ENCODE measurements around the gene TMPRSS11E.

The TMPRSS11E gene

DNA sequence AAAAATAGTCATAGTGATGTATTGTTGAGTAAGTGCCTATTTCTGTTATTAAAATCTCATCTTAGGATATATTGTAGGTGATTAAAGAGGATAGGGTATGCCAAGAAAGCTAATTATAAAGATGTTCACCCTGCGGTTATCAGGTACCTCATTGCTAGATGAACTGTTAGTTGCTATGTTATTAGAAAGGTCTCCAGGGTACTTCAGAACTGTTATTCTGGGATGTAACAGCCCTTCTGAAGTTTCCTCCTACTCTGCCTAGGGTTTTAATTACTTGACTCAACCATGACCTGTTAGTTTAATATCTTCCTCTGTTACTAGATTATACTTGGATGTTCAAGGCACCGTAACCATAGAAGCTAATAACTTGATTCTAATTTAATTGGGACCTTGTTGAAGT lies 15.4 kb downstream of the TMPRSS11E start:
- no peak overlapping the region for H3K4me3 ChIP-seq (ENCODE audit: low read depth, low read length)
- H3K27me3 ChIP-seq (ENCODE audit: control insufficient read depth, insufficient read depth, low read length): no peaks in the 10 kb centered on the region
- H3K9me3 ChIP-seq (ENCODE audit: control insufficient read depth, insufficient read depth, low read length): no peaks in the 10 kb centered on the region
- H3K27ac ChIP-seq (ENCODE audit: low read depth, low read length): no peak overlapping the region
- no peaks in the 10 kb centered on the region; the same call in 1 of the 2 replicates for H3K4me1 ChIP-seq (ENCODE audit: control insufficient read depth, insufficient read depth, low read length)
- no peaks in the 10 kb centered on the region for H3K36me3 ChIP-seq (ENCODE audit: control insufficient read depth, insufficient read depth, low read length)
- H3K9ac ChIP-seq (ENCODE audit: low read depth, low read length): no peak overlapping the region

DNA sequence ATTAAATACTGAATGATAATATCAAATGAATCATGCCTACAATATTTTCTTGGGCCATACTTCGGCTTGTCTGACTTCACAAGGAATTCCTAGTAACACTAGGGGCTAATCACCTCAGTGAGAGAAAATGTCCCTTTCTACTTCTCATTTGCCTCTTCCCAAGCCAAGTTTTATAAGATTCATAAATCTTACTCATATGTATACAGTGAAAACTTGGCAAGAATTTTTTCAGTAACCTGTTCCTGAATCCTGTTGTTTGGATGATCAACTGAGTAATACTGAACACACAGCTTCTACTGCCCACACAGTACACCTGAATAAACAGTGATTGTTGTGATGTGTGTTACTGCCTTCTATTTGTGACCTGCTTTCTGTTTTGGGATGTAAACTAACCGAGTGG lies 16.5 kb downstream of the TMPRSS11E start:
- no peaks in the 10 kb centered on the region for H3K9me3 ChIP-seq (ENCODE audit: control insufficient read depth, insufficient read depth, low read length)
- no peaks in the 10 kb centered on the region; the same call in 1 of the 2 replicates for H3K4me1 ChIP-seq (ENCODE audit: control insufficient read depth, insufficient read depth, low read length)
- no peak overlapping the region for H3K27ac ChIP-seq (ENCODE audit: low read depth, low read length)
- no peak overlapping the region for H3K4me3 ChIP-seq (ENCODE audit: low read depth, low read length)
- H3K36me3 ChIP-seq (ENCODE audit: control insufficient read depth, insufficient read depth, low read length): no peaks in the 10 kb centered on the region
- H3K27me3 ChIP-seq (ENCODE audit: control insufficient read depth, insufficient read depth, low read length): no peaks in the 10 kb centered on the region
- H3K9ac ChIP-seq (ENCODE audit: low read depth, low read length): no peak overlapping the region

DNA sequence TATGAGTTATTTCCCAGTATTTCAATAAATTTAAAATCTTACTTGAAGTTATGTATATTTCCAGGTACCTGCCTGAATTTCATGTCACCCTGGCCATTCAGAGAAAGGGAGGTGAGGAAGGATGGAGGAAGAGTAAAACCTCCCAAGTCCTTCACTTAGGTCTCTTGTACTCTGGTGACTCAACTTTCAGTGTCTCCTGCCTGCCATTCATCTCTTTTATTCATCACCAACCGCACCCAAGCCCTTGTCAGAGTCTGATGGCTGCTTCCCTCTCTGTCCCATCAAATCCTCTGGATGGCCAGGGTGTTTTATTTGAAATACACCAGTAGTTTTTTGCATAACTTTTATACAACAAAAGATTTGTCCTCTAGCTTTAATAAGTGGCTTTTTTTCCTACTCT lies 17.8 kb downstream of the TMPRSS11E start:
- Histone ChIP-seq H3K9ac (ENCODE audit: low read depth, low read length) (no peak overlapping the region), H3K27me3 (ENCODE audit: control insufficient read depth, insufficient read depth, low read length) (no peaks in the 10 kb centered on the region), H3K36me3 (ENCODE audit: control insufficient read depth, insufficient read depth, low read length) (no peaks in the 10 kb centered on the region), H3K4me3 (ENCODE audit: low read depth, low read length) (no peak overlapping the region), H3K4me1 (ENCODE audit: control insufficient read depth, insufficient read depth, low read length) (no peaks in the 10 kb centered on the region; the same call in 1 of the 2 replicates), H3K9me3 (ENCODE audit: control insufficient read depth, insufficient read depth, low read length) (no peaks in the 10 kb centered on the region), H3K27ac (ENCODE audit: low read depth, low read length) (no peak overlapping the region)

DNA sequence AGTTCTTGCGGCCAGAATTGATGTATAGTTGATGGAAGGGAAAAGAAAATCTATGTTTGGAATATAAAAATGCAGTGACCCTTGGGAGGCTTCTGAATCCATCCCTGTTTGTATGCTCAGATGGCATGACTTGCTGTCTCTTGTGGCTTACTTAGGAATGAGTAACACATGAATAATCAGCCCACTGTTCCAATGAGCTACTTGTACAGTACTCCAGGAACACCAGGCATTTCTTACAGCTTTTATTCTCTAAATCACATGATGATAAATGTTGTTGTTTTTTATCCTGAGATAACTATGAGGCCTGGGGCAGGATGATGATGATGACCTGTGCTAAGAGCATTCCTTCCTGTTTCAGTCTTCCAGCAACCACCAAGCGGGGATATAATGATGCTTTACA lies 18.9 kb downstream of the TMPRSS11E start:
- no peak overlapping the region for H3K27ac ChIP-seq (ENCODE audit: low read depth, low read length)
- no peaks in the 10 kb centered on the region for H3K27me3 ChIP-seq (ENCODE audit: control insufficient read depth, insufficient read depth, low read length)
- H3K4me3 ChIP-seq (ENCODE audit: low read depth, low read length): no peak overlapping the region

DNA sequence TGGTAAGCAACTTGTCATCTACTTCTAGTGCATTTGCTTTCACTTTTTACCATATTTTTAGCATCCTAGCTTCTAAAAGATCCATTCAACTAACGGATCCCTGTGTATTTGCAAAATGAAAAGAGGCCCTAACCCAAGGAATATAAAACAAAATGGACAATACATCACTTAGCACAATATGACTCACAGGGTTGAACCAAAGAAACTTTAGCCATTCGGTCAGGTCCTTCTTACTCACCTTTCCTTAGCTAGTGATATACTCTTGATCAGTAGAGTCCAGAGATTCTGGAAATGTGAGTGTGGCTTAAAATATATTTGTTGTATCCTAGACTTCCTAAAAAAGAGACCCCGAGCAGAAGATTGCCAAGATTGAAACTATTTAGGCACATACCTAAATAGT lies 19.5 kb downstream of the TMPRSS11E start:
- Histone ChIP-seq H3K27ac (ENCODE audit: low read depth, low read length) (no peak overlapping the region), H3K9me3 (ENCODE audit: control insufficient read depth, insufficient read depth, low read length) (no peaks in the 10 kb centered on the region), H3K36me3 (ENCODE audit: control insufficient read depth, insufficient read depth, low read length) (no peaks in the 10 kb centered on the region), H3K9ac (ENCODE audit: low read depth, low read length) (no peak overlapping the region), H3K27me3 (ENCODE audit: control insufficient read depth, insufficient read depth, low read length) (no peaks in the 10 kb centered on the region), H3K4me1 (ENCODE audit: control insufficient read depth, insufficient read depth, low read length) (no peaks in the 10 kb centered on the region), H3K4me3 (ENCODE audit: low read depth, low read length) (no peak overlapping the region)

More for the DNA sequence above, 18.9 kb downstream of the TMPRSS11E start:
- Histone ChIP-seq H3K36me3 (ENCODE audit: control insufficient read depth, insufficient read depth, low read length) (no peaks in the 10 kb centered on the region), H3K4me1 (ENCODE audit: control insufficient read depth, insufficient read depth, low read length) (no peaks in the 10 kb centered on the region), H3K9me3 (ENCODE audit: control insufficient read depth, insufficient read depth, low read length) (no peaks in the 10 kb centered on the region), H3K9ac (ENCODE audit: low read depth, low read length) (no peak overlapping the region)

DNA sequence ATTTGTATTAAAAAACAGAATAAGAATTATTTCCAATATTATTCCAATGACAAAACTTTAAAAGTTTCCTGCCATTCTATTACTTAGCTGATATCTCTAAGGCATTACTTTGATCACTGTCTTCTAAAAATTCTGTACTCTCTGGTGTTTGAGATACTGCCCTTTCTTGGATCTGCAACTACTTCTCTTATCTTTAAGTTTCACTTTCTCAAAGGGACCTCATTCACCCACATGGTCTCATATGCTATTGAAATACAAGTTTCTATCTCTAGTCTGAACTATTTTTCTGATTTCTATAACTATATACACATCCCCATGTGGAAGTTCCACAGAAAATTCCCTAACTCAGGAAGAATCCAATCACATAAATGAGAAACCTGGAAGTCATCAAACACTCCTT lies 22.2 kb downstream of the TMPRSS11E start:
- no peaks in the 10 kb centered on the region for H3K9me3 ChIP-seq (ENCODE audit: control insufficient read depth, insufficient read depth, low read length)
- no peaks in the 10 kb centered on the region for H3K36me3 ChIP-seq (ENCODE audit: control insufficient read depth, insufficient read depth, low read length)
- no peak overlapping the region for H3K4me3 ChIP-seq (ENCODE audit: low read depth, low read length)

DNA sequence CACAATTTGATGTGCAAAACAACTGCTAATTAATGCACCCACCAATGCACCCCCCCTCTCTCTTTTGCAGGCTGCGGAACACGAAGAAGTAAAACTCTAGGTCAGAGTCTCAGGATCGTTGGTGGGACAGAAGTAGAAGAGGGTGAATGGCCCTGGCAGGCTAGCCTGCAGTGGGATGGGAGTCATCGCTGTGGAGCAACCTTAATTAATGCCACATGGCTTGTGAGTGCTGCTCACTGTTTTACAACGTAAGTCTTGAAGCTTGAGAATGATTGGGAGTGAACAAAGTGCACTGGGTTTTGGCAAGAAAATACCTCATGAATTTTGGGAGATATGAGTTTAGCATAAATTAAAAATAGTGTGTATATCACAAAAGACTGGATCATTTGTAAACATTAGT lies 28.9 kb downstream of the TMPRSS11E start:
- H3K27me3 ChIP-seq (ENCODE audit: control insufficient read depth, insufficient read depth, low read length): no peaks in the 10 kb centered on the region
- H3K4me1 ChIP-seq (ENCODE audit: control insufficient read depth, insufficient read depth, low read length): peaks cover 10% of the 10 kb centered on the region; the same call in 1 of the 2 replicates
- no peak overlapping the region for H3K27ac ChIP-seq (ENCODE audit: low read depth, low read length)
- no peak overlapping the region for H3K4me3 ChIP-seq (ENCODE audit: low read depth, low read length)
- no peaks in the 10 kb centered on the region for H3K36me3 ChIP-seq (ENCODE audit: control insufficient read depth, insufficient read depth, low read length)
- H3K9ac ChIP-seq (ENCODE audit: low read depth, low read length): no peak overlapping the region
- no peaks in the 10 kb centered on the region for H3K9me3 ChIP-seq (ENCODE audit: control insufficient read depth, insufficient read depth, low read length)

More for the DNA sequence above, 22.2 kb downstream of the TMPRSS11E start:
- no peaks in the 10 kb centered on the region for H3K27me3 ChIP-seq (ENCODE audit: control insufficient read depth, insufficient read depth, low read length)
- no peak overlapping the region for H3K27ac ChIP-seq (ENCODE audit: low read depth, low read length)
- no peak overlapping the region for H3K9ac ChIP-seq (ENCODE audit: low read depth, low read length)
- H3K4me1 ChIP-seq (ENCODE audit: control insufficient read depth, insufficient read depth, low read length): no peaks in the 10 kb centered on the region

DNA sequence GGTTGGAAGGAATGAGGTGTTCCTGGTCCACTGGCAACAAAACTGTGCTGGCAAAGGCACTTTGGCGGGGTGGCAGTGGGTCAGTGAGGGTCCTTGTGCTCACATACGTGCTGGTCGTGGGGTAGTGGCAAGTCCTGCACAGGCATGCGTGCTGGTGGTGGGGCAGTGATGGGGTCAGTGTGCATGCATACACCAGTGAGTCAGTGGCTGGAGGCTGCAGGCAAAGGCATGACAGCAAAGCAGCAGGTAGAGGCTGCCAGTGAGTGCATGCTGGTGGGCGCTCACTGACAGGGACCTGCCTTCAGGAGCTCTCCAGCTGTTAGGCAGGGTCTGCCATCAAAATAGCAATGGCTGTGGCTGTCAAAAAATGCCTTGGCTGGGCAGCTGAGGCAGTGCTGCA lies 42.1 kb downstream of the TMPRSS11E start:
- no peak overlapping the region for H3K4me3 ChIP-seq (ENCODE audit: low read depth, low read length)
- H3K4me1 ChIP-seq (ENCODE audit: control insufficient read depth, insufficient read depth, low read length): no peaks in the 10 kb centered on the region
- H3K27me3 ChIP-seq (ENCODE audit: control insufficient read depth, insufficient read depth, low read length): no peaks in the 10 kb centered on the region
- no peaks in the 10 kb centered on the region for H3K36me3 ChIP-seq (ENCODE audit: control insufficient read depth, insufficient read depth, low read length)
- H3K9ac ChIP-seq (ENCODE audit: low read depth, low read length): no peak overlapping the region
- no peak overlapping the region for H3K27ac ChIP-seq (ENCODE audit: low read depth, low read length)
- H3K9me3 ChIP-seq (ENCODE audit: control insufficient read depth, insufficient read depth, low read length): no peaks in the 10 kb centered on the region

DNA sequence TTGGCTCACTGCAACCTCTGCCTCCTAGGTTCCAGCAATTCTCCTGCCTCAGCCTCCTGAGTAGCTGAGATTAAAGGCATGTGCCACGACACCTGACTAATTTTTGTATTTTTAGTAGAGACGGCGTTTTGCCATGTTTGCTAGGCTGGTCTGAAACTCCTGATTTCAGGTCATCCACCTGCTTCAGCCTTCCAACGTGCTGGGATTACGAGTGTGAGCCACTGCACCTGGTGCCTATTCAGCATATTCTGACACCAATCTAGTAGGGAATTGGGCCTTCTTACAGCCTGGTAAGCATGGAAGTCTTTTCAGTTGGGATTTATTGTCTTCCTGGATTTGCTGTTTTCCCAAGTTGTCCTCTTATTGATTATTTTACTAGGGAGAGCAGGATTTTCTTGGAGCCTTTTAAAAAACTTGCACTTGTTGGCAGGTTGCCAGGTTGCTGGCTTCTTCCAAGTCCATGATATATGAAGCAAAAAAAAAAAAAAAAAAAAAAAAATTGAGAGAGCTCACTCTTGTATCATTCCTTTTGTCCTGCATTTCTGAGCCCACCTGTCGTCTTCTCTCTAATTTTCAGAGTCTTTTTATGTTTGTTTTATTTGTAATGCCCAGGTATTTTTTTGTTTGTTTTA lies 43.7 kb downstream of the TMPRSS11E start:
- Histone ChIP-seq H3K36me3 (ENCODE audit: control insufficient read depth, insufficient read depth, low read length) (no peaks in the 10 kb centered on the region), H3K4me3 (ENCODE audit: low read depth, low read length) (no peak overlapping the region), H3K27me3 (ENCODE audit: control insufficient read depth, insufficient read depth, low read length) (no peaks in the 10 kb centered on the region), H3K27ac (ENCODE audit: low read depth, low read length) (no peak overlapping the region), H3K9ac (ENCODE audit: low read depth, low read length) (no peak overlapping the region), H3K9me3 (ENCODE audit: control insufficient read depth, insufficient read depth, low read length) (no peaks in the 10 kb centered on the region), H3K4me1 (ENCODE audit: control insufficient read depth, insufficient read depth, low read length) (no peaks in the 10 kb centered on the region)

DNA sequence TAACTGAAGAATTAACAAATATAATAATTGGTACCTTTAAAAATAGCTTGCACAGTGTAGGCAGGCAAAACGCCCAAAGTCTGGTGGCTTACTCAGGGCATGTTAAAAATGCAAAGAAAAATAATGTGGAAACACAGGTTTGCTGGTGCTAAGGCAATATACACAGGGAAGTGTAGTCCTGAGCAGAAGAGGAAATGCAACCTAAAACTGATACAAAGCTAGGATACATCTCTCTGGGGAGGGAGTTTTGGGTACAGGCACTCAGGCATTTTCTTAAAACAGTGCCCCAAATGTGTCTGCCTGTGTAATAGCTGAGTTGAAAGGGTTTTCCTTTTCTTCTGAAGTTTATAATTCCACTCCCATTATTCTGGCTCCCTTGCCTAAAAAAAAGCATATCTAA lies 47.4 kb downstream of the TMPRSS11E start:
- H3K9me3 ChIP-seq (ENCODE audit: control insufficient read depth, insufficient read depth, low read length): no peaks in the 10 kb centered on the region
- no peak overlapping the region for H3K27ac ChIP-seq (ENCODE audit: low read depth, low read length)

DNA sequence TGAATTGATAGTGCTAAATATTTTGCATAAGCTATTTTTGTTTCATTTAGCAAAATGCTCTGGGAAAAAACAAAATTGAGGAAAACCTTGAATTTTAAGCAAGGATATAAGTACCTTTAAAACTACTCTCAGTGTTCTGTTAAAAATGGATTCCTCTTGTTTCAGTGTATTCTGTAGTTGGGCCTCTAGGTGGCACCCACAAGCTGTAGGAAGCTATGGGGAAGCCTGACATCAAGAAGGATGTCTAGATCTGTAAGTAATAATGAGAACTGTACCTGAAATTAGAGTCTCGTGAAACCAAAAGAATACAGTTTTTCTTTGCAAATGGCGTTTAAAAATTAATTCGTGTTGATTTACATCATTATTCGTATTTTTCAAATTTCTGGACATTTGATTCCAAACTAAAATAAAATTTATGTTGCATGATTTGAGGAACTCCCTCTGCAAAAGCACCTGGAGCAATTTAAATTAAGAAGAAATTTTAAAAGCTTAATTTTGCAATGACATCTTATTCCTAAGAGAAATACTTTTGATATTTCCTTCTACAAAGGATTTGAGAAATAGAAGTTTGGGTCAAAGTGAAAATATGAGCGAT lies 51.2 kb downstream of the TMPRSS11E start:
- no peak overlapping the region for H3K4me3 ChIP-seq (ENCODE audit: low read depth, low read length)
- no peaks in the 10 kb centered on the region for H3K27me3 ChIP-seq (ENCODE audit: control insufficient read depth, insufficient read depth, low read length)
- no peaks in the 10 kb centered on the region for H3K36me3 ChIP-seq (ENCODE audit: control insufficient read depth, insufficient read depth, low read length)
- H3K9ac ChIP-seq (ENCODE audit: low read depth, low read length): no peak overlapping the region
- H3K27ac ChIP-seq (ENCODE audit: low read depth, low read length): no peak overlapping the region
- no peaks in the 10 kb centered on the region for H3K9me3 ChIP-seq (ENCODE audit: control insufficient read depth, insufficient read depth, low read length)
- peaks cover 6% of the 10 kb centered on the region; the same call in 1 of the 2 replicates for H3K4me1 ChIP-seq (ENCODE audit: control insufficient read depth, insufficient read depth, low read length)

More for the DNA sequence above, 47.4 kb downstream of the TMPRSS11E start:
- H3K4me3 ChIP-seq (ENCODE audit: low read depth, low read length): no peak overlapping the region
- no peaks in the 10 kb centered on the region for H3K36me3 ChIP-seq (ENCODE audit: control insufficient read depth, insufficient read depth, low read length)
- H3K9ac ChIP-seq (ENCODE audit: low read depth, low read length): no peak overlapping the region
- peaks cover 6% of the 10 kb centered on the region; the same call in 1 of the 2 replicates for H3K4me1 ChIP-seq (ENCODE audit: control insufficient read depth, insufficient read depth, low read length)
- no peaks in the 10 kb centered on the region for H3K27me3 ChIP-seq (ENCODE audit: control insufficient read depth, insufficient read depth, low read length)

All from HUES48 (cell line).